Pulmonary artery endothelial cell (primary cell): ENCODE measurements around the gene RIMOC1. TPM values are rescaled to one million over a fixed set of nuclear protein-coding genes. Genes with fewer than 3 reads are reported as not detected.
A peak's percentile ranks its signal among the peaks of the same experiment; 100 is the strongest.
"Not testable (repeated sequence)": the region's sequence is repeated elsewhere in the genome, so short reads cannot be mapped to it uniquely, and the experiment has no call there.

Experiments
- DNase-seq: peaks from one replicate; pipeline ENCODE4 v3.0.0-alpha.2; 2011; ENCODE audit warnings: low read depth, low spot score
- total RNA-seq: library from RNA; depleted of rRNA; stranded (reverse); fragments of >200 nt; gene quantifications from 2 replicates; pipeline ENCODE4 v1.2.3, GENCODE V29; 2014

RIMOC1 gene
- total RNA-seq, 1 donor from 2014 or later, result 8.9 TPM

DNA sequence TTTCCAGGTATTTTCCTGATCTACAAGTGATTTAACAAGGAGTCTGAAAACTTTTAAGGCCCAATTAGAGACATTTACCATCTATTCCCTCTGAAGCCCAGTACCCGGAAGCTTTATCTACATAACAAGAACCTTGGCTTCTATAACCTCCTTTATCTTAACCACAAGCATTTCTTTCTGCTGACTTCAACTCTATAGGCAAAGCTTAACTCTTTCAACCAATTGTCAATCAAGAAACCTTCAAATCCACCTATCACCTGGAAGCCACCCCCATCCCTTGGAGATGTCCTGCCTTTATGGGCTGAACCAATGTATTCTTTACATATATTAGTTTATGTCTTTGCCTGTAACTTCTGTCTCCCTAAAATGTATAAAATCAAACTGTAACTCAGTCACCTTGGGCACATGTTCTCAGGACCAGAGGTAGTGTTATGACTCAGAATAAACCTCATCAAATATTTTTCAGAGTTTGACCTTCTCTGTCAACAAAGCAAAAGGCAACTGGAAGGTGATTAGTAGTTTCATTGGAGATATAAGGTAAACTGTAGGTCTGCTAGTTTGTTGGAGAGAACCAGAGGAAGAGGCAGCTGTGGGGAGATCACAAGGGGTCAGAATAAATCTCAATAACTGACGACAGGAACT, 13.0 kb upstream of the RIMOC1 start:
- no peak for DNase-seq

GRCh38 chr5:41892031-41892430, 12.1 kb upstream of the RIMOC1 start:
- no peak for DNase-seq

GRCh38 chr5:41893074-41893851, 10.9 kb upstream of the RIMOC1 start:
- DNase-seq, result no peak

DNA sequence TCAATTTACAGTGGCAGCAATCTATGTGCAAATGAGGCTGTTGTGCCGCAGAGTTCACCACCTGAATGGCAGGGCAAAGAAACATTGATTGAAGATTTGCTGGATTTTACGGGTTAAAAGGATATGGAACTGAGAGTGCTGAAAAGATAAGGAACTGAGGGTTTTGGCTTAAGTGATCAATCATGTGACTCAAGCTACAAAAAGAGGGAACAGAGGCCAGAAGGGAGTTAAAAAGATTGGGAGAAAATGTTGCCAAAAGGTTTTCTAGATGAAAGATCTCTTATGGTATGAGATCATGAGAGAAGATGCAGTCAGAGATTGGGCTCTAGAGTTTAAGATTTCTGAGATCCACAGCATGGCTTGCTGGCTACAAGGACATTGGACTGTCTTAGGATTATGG, 7.9 kb upstream of the RIMOC1 start:
- no peak for DNase-seq

- no peak for DNase-seq
Measured at GRCh38 chr5:41903382-41903891, 707 bp upstream of the RIMOC1 start.

DNA sequence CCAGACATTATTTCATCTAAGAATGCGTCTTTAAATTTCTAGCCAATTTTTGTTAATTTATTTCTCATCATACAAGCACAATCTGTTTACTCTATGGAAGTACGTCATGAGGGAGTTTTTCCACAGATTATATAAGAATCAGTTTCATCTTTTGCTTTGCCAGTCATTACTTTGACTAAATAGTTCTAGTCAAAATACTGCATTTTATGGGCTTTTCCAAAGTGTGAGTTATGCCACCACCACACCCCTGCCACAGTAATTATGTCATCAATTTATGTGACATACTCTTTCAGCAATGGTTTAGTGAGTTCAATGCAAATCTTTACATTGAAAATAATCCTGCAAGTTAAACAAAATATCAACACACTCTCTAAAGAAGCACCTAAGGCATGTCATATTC, 2.0 kb downstream of the RIMOC1 start:
- DNase-seq, result no peak

DNA sequence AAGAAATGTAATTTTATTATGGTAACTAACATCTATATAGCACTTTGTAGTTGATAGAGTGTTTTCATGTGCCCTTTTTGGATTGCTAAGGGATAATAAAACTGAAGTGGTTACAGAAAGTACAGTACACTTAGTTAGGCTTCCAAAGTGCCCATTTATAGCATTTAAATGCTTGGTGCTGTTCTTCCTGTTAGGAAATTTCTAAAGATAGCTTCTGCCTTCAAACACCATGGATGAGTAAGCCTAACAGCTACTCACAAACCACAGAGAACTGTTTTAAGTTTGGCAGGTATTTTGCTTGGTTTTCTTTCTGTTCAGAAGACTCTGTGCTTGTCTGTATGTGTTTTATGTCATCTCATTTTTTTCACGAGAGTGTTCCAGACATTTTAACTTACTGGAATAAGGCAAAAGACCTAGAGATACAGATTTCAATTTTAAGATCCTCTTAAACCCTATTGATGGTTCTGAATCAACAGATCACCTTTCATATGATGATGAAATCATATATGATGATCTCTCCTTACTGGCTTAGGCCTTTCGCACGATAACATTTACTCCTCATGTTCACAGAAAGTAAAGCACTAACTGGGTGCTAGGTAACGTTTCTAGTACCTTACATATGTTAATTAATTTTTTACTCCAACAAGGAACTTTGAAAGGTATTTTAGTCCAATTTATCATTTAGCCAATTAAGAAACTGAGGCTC, 4.4 kb downstream of the RIMOC1 start:
- no peak for DNase-seq

DNA sequence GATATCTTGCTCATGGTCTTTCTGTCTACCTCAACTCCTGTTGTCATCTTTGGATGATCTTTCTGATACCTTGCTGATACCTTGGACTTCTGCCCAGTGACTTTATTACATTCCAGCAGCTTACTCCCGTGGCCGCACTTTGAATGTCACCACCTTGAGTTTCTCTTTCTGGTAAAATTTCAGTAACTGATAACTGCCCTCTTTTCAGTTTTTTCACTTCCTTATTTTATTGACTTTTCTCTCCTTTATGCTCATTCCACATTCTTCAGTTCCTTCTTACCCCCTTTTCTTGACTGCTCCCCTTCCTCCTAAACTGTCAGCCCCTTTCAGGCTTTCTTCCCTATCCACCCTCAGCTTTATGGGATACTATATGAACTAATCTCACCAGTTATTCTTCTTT, 14.0 kb downstream of the RIMOC1 start:
- no peak for DNase-seq

- DNase-seq, result no peak
Measured at GRCh38 chr5:41921166-41921565, 17.0 kb downstream of the RIMOC1 start.

DNA sequence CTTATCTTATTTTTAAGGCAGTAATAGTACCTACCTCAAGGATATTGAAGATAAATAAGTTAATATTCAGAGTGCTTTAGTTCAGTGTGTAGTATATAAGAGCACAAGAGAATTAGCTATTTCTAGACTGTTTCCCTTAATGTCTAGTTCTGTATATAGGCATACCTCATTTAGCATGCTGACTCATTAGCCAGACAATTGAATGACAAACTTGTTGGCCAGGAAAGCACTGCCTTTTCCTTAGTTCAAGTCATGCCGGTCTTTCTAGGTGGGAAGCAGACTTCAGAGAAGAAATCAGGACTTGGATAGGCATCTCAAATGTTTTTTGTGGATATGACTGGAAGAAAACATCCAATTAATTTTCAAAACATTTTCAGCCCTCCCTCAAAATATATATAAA, 17.7 kb downstream of the RIMOC1 start:
- DNase-seq, result peak; percentile 75

DNA sequence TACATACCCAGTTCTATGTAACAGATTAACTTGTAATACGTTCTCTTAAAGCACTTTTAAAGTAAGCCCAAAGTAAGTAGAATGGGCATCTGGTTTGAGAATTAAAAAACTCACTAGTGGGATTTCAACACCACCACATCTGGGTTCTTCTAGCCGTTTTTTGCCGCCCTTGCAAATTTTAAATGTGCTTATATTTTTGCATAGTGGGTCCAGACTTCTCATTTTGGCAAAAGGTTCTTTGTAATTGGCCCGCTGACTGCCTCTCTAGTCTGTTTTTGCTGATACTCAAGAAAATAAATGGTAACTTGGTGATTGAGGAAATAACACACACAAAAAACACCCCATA, 20.4 kb downstream of the RIMOC1 start:
- no peak for DNase-seq

- DNase-seq, result peak; percentile 32
Measured at GRCh38 chr5:41924872-41925554, 20.9 kb downstream of the RIMOC1 start, which contains the start of gene FBXO4. Gene FBXO4, plus strand, starts transcription at chr5:41925281. Its CDS starts 29 bp downstream, at chr5:41925310.

GRCh38 chr5:41925555-41925951, 21.4 kb downstream of the RIMOC1 start:
- DNase-seq, result no peak

GRCh38 chr5:41927604-41928003, 23.5 kb downstream of the RIMOC1 start:
- DNase-seq, result no peak

GRCh38 chr5:41929035-41929434, 24.9 kb downstream of the RIMOC1 start:
- DNase-seq, result no peak

GRCh38 chr5:41932770-41933169, 28.6 kb downstream of the RIMOC1 start:
- DNase-seq, result no peak

GRCh38 chr5:41935544-41935943, 31.4 kb downstream of the RIMOC1 start:
- no peak for DNase-seq

DNA sequence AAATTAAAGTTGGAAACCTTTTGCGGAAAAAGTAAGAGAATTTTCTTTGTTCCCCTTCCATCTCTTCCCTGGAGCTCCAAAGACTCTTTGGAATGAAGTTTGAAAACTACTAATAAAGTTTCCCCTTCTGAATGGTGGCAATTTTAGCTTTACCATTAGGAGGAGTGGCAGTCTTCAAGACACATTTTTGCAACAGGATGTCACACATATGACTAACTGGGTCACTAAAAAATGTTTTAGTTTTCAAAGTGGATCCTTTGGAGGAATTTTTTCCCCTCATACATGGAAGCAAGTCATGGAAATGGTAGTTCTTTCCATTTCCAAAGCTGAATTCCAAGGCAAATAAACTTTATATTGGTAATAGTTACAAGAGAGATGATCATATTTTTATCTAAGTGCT, 36.5 kb downstream of the RIMOC1 start:
- DNase-seq, result no peak

GRCh38 chr5:41945332-41945955, 41.3 kb downstream of the RIMOC1 start:
- not testable (repeated sequence) for DNase-seq

GRCh38 chr5:41951224-41951623, 47.1 kb downstream of the RIMOC1 start:
- no peak for DNase-seq
